ENCODE results near the gene RSPH6A. TPM values are rescaled to one million over a fixed set of nuclear protein-coding genes. Genes with fewer than 3 reads are reported as not detected.

Gene RSPH6A
- total RNA-seq, 4 donors from 2014 or later, result 0.11 TPM; not detected in 3

DNA sequence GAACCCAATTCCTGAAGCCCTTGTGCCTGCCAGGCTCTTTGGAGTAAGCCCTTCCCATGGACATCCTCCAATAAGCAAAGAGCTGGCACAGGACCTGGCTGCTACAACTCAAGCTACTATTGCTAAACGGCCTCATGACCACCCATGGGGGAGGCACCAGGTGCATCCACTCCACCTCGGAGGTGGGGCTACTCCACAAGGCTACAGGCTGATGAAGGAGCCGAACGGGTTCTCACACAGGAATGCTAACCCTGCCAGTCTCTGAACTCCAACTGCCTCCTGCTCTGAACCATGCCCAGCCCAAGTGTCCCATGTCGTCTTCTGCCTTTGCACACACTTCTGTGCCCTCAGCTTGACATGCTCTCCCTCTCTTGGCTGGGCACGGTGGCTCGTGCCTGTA, 37.9 kb upstream of the RSPH6A start:
- DNase-seq (ENCODE audit: extremely low spot score), result no peak
- intact Hi-C loops (cut with DNase I), result no loop called here
- 87% methylated on average over 6 of the region's 7 CpGs for WGBS
- H3K4me1 ChIP-seq, result no peaks in the 10 kb centered on the region
- TF ChIP-seq POLR2A (IDR thresholded peaks at IDR 0.05; ENCODE audit: low read depth) (no peak), EP300 (IDR thresholded peaks at IDR 0.05) (no peak), POLR2AphosphoS5 (IDR thresholded peaks at IDR 0.05) (no peak)
- TF ChIP-seq, protein P1, sequence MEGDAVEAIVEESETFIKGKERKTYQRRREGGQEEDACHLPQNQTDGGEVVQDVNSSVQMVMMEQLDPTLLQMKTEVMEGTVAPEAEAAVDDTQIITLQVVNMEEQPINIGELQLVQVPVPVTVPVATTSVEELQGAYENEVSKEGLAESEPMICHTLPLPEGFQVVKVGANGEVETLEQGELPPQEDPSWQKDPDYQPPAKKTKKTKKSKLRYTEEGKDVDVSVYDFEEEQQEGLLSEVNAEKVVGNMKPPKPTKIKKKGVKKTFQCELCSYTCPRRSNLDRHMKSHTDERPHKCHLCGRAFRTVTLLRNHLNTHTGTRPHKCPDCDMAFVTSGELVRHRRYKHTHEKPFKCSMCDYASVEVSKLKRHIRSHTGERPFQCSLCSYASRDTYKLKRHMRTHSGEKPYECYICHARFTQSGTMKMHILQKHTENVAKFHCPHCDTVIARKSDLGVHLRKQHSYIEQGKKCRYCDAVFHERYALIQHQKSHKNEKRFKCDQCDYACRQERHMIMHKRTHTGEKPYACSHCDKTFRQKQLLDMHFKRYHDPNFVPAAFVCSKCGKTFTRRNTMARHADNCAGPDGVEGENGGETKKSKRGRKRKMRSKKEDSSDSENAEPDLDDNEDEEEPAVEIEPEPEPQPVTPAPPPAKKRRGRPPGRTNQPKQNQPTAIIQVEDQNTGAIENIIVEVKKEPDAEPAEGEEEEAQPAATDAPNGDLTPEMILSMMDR (IDR thresholded peaks at IDR 0.05), result no peak
- no peak overlapping the region for H3K27ac ChIP-seq (replicated peaks in 1 of 4)
- peaks cover 50 to 93% (median 80%) of the 10 kb centered on the region in 4 donors for H3K36me3 ChIP-seq
- H3K9me3 ChIP-seq, result no peaks in the 10 kb centered on the region
- H3K4me3 ChIP-seq, result no peak overlapping the region
- no peaks in the 10 kb centered on the region for H3K27me3 ChIP-seq

DNA sequence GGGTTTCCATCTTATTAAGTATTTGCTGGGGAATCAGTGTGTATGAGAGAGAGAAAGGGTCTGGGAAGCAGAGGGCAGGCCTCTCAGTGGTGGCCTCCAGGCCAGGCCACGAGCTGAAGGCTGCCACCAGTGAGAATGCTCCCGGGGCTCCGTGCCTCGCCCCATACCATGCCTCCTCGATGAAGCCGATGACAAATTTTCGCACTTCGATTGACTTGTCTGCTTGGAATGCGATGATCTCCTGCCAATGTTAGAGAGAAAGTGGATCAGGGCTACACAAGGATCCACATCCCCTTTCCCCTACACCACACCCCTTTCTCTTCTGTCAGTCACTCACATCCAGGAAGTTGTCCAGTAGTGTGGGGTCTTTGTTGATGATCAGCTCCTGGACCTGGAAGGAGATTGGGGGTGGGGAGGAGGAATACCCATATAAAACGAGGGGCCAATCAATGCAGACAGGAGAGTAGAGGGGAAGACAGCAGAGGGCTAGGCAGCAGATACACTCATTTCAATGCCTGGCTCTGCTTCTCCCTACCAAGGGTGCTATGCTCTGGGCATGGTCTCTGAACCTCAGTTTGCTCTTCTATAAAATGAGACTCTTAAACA, 37.1 kb upstream of the RSPH6A start:
- Histone ChIP-seq H3K36me3 (peaks cover 57 to 97% (median 86%) of the 10 kb centered on the region in 4 donors), H3K4me3 (no peak overlapping the region), H3K4me1 (no peaks in the 10 kb centered on the region), H3K27ac (replicated peaks in 1 of 4) (no peak overlapping the region), H3K9me3 (no peaks in the 10 kb centered on the region), H3K27me3 (no peaks in the 10 kb centered on the region)
- intact Hi-C loops (cut with DNase I), result no loop called here
- TF ChIP-seq POLR2AphosphoS5 (IDR thresholded peaks at IDR 0.05) (no peak), EP300 (IDR thresholded peaks at IDR 0.05) (no peak), POLR2A (IDR thresholded peaks at IDR 0.05; ENCODE audit: low read depth) (no peak)
- TF ChIP-seq, protein P1 (IDR thresholded peaks at IDR 0.05), result no peak
- no peak for DNase-seq (ENCODE audit: extremely low spot score)
- 93% methylated on average over 9 of the region's 10 CpGs for WGBS

DNA sequence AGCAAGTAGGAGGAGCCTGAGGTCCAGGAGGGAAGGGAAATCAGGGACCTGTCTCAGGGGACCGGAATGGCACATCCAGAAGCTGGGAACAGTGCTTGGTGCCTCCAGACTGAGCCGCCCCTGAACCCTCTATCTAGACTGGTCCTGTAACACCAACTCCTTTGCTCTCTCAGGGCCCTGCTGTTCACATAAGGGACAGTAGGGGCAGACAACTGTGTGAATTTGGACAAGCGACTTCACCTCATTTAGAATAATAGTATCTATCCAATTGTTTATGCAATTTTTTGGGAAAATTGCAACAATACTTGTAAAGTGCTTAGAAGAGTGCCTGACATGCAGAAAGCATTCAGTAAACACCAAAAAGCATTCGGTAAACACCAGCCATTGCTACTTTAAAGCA, 33.8 kb upstream of the RSPH6A start:
- intact Hi-C loops (cut with DNase I), result no loop called here
- H3K9me3 ChIP-seq, result no peaks in the 10 kb centered on the region
- no peak for DNase-seq (ENCODE audit: extremely low spot score)
- H3K4me3 ChIP-seq, result no peak overlapping the region
- TF ChIP-seq, protein P1 (IDR thresholded peaks at IDR 0.05), result peak in 1 of 3 experiments; percentile 8
- no peak for TF ChIP-seq EP300 (IDR thresholded peaks at IDR 0.05)
- H3K36me3 ChIP-seq, result peaks cover 74 to 100% (median 97%) of the 10 kb centered on the region in 4 donors
- no peaks in the 10 kb centered on the region for H3K27me3 ChIP-seq
- WGBS, result 85% methylated on average over 4 of the region's 4 CpGs
- no peaks in the 10 kb centered on the region for H3K4me1 ChIP-seq
- H3K27ac ChIP-seq (replicated peaks in 1 of 4), result no peak overlapping the region

DNA sequence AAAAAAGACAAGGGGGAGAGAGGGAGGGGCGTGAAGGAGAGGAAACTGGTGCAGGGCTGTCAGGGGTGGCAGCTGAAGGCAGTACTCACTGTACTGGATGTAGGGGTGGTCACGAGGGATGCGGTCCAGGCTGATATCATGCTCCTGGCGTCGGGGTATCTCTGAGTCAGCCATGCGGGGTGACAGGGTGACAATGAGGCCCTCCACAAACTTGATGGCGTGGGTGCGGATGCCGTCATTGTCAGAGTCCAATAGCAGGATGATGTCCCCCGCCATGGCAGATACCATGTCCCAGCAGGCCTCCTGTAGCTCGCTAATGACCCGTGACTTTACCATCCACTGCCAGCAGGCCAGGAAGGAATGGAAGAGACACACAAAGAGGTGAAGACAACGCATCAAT, 32.6 kb upstream of the RSPH6A start:
- TF ChIP-seq POLR2AphosphoS5 (IDR thresholded peaks at IDR 0.05) (no peak), POLR2A (IDR thresholded peaks at IDR 0.05; ENCODE audit: low read depth) (no peak), EP300 (IDR thresholded peaks at IDR 0.05) (no peak)
- TF ChIP-seq, protein P1 (IDR thresholded peaks at IDR 0.05), result no peak
- Histone ChIP-seq H3K27me3 (no peaks in the 10 kb centered on the region), H3K9me3 (no peaks in the 10 kb centered on the region), H3K36me3 (peaks cover 83 to 100% (median 97%) of the 10 kb centered on the region in 4 donors), H3K4me3 (no peak overlapping the region), H3K4me1 (no peaks in the 10 kb centered on the region), H3K27ac (replicated peaks in 1 of 4) (no peak overlapping the region)
- WGBS, result 90% methylated on average over 13 of the region's 13 CpGs
- intact Hi-C loops (cut with DNase I), result no loop called here
- DNase-seq (ENCODE audit: extremely low spot score), result no peak

DNA sequence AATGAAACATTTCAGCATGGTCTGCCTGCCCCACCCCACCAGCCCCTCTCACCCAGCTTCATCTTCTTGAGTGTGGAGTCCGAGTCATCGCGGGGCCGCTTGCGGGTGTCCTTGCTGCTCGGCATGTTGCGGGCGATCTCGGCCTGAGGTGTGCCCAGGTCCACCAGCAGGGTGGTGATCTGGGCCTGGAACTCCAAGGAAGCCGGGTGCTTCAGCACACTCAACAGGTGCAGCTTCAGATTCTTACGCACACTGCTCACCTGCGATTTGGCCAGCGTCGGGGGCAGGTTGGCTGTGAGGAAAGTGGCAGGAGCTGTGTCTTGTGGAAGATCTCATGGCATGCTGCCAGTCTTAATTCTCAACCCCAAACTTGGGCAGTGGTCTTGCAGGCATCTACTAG, 27.1 kb upstream of the RSPH6A start:
- TF ChIP-seq POLR2AphosphoS5 (IDR thresholded peaks at IDR 0.05) (no peak), POLR2A (IDR thresholded peaks at IDR 0.05; ENCODE audit: low read depth) (no peak), EP300 (IDR thresholded peaks at IDR 0.05) (no peak)
- TF ChIP-seq, protein P1 (IDR thresholded peaks at IDR 0.05), result no peak
- no peak for DNase-seq (ENCODE audit: extremely low spot score)
- Histone ChIP-seq H3K36me3 (peaks cover 79 to 100% (median 97%) of the 10 kb centered on the region in 4 donors), H3K27ac (replicated peaks in 1 of 4) (no peak overlapping the region), H3K27me3 (no peaks in the 10 kb centered on the region), H3K4me1 (no peaks in the 10 kb centered on the region), H3K9me3 (no peaks in the 10 kb centered on the region), H3K4me3 (no peak overlapping the region)
- intact Hi-C loops (cut with DNase I), result no loop called here
- WGBS, result 96% methylated on average over 5 of the region's 14 CpGs
